GM18505 (cell line): ENCODE data around the gene HS3ST6.

Experiments
- ATAC-seq: cut with Tn5 transposase; IDR thresholded peaks from one replicate; pipeline ENCODE4 v1.9.1; 2021; ENCODE audit not compliant: unreplicated experiment
- POLR2A ChIP-seq: IDR thresholded peaks from 4 replicates; pipeline ENCODE4 v1.6.1; 2011; ENCODE audit warnings: borderline replicate concordance; ENCODE audit not compliant: insufficient read depth, insufficient read length; ENCODE audit errors: extremely low read depth

The HS3ST6 gene

DNA sequence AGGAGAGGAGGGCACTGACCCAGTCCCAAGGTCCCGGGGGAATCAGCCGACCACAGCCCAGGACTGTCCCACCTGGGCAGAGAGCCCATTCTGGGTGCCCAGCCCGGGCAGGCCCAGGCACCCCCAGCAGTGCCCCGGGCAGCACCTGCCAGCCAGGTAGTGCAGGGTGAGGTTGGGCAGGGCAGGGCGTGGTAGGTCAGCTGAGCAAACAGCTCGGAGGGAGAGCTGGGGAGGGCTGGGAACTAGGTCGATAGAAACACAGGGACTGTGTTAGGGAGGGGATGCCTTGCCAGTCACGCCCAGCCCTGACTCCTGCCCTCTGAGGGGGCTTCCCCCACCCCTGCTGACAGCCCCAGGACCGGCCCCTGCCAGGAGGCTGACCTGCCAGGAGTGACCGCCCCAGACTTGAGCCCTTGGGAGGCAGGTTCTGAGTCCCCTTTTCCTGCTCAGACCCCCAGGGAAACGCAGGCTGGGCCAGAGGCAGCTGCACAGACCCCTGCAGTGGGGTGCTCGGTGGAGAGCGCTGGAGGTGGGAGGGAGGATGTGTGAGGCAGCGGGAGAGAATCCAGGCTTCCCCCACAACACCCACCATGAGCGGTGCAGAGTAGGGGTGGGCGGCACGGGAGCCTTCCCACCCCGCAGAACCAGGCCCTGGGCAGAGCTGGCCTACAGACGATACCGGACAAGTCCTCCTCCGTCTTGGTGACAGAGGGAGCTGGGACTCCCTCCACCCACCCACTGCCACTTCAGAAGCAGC is 4.7 kb downstream of the HS3ST6 start:
- ATAC-seq, result no peak

DNA sequence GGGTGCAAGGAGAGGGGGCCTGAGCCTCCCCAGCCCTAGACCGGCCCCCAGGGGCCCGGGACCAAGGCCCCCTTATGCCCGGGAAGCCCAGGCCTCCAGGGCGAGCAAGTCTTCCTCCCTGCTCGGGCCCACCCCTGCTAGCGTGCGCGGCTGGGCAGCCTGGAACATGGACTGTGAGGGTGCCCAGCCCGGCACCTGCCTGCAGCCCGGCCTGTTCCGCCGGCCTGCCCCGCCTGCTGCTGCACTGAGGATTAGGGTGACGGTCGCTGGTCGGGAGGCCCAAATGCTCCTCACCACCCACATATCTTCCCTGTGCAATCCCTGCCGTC is 6.0 kb downstream of the HS3ST6 start:
- ATAC-seq, result no peak
- TF ChIP-seq POLR2A, result no peak

More for the DNA sequence above, 4.7 kb downstream of the HS3ST6 start:
- TF ChIP-seq POLR2A, result no peak

DNA sequence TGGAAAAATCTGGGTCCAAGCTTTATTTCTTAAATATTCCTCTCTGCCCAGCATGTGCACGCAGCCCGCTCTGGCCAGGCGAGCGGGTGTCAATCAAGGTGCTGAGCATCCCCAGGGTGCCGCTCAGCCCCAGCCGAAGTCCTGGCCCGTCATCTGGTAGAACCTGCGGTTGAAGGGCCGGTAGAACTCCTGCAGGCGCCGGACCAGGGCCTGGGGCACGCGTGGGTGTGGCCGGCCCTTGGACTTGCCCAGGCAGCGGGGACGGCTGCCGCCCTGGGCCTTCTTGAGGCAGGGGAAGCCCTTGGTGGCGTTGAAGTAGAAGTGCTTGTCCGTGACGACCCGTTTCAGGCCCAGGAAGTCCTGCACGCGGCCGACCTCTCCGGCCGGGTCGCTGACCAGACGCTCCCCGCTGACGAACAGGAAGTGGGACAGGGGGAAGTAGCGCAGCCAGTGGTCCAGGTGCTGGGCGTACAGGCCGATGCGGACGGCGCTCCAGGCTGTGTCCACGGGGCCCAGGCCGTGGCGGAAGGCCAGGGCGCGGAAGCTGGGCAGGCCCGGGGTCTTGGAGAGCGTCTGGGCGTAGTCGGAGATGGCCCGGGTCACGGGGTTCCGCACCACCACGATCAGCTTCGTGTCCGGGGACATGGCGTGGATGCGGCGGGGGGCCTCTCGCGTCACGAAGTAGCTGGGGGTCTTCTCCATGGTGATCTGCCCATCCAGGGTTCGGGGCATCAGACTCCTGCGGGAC is 6.6 kb downstream of the HS3ST6 start:
- ATAC-seq, result no peak
- TF ChIP-seq POLR2A, result no peak

DNA sequence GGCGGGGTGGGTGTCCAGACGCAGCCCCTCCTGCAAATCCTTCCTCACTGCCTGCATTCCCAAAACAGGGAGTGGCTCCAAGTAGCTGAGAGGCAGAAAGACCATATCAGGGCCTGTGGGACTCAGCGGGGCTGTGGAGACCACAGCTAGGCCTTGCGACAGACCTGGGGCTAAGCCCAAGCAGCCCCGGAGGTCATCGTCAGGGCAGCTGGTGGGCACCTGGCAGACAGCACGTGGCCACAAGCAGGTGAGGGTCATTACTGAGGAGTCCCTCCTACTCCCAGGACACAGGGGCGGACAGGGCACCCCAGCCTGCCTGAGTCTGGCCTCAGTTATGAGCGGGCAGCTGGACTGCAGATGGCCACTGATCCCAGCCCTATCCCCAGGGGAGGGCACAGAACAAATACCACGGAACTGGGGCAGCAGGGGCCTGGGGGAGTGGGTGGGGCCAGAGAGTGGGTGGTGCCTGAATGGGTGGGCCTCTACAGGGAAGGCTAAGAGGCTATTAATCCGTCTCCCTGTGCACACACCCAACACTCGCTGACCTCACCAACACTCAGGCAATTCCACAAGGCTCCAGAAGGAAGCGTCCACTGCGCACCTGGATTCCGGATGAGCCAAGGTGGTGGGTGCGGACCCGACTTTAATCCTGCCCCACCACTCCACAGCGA is 8.5 kb downstream of the HS3ST6 start:
- no peak for TF ChIP-seq POLR2A

DNA sequence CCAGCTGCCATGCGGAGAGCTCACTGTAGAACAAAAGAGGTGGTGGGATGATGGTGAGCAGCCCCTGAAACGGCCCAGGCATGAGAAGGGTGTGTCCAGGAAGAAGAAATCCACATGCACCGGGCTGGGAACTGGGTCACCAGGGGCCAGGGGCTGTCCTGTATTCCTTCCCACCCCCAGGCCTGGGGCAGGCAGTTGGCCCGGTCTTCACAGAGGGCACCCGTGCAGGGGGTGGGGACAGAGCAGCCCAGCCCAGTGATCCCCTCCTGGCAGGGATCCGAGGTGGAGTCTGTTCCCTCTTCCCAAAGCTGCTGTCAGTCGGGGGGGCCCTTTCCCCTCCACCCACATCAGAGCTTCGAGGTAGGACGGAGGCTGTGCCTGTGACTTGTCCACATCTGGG is 9.2 kb downstream of the HS3ST6 start:
- no peak for TF ChIP-seq POLR2A
- ATAC-seq, result no peak

More for the DNA sequence above, 8.5 kb downstream of the HS3ST6 start:
- no peak for ATAC-seq

DNA sequence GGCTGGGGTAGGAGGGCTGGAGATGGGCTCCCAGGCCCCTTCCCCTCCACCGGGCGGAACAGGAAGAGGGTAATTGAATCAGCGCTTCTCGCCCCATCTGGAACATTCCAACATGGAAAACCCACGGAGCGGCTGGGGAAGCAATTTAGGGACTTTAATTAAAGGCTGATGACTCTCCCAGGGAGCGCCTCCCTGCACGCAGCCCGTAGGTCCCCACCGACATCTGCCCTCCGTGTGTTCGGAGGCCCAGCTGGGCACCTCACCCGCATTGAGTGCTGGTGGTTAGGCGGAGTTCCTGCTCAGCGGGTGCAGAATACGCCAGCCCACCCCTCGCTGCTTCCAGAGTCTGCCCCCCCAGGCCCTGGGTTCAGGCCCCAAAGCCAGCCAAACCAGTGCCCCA is 10.0 kb downstream of the HS3ST6 start:
- ATAC-seq, result no peak
- no peak for TF ChIP-seq POLR2A

DNA sequence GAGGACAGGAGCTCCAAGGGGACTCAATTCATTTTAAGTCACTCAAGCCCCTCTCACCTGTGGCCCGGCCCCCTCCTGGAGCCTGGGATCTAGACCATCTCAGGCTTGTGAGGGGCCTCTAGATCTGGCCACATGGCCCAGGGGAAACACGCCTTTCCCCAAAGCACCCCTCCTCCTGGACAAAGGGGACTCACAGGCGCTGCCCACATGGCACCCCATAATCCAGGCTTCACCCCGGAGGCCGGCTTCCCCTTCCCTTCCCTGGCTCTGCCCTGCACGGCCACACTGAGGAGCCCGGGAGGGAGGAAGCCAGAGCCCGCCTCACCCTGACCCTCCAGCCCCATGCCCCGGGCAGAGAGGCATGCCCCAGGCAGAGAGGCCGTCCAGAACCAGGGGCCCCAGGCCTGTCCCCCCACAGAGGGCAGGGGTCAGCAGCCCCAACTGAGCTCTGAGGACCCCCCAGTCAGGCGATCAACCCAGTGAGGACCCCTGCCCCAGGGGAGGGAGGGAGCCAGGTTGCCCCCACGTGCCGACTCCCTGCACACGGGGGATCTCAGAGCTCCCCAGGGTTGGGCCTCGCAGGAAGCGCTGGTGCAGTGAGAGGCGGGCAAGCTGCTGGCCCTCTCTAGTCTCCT is 10.9 kb downstream of the HS3ST6 start:
- no peak for ATAC-seq
- no peak for TF ChIP-seq POLR2A

DNA sequence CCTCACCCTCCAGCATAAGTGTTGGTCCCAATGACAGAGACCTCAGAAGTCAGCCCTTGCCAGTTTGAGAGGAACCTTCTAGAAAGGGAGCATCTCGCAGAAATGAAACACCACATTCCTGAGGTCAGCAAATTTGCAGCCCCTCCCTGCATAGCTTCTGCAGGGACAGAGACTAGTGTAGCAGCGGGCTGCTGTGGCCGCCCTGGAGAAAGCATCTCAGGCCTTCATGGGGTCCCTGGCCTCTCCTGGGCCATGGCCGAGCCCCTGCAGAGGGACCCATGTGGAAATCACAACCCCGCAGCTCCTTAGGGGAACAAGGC is 11.4 kb downstream of the HS3ST6 start:
- no peak for ATAC-seq
- TF ChIP-seq POLR2A, result no peak

DNA sequence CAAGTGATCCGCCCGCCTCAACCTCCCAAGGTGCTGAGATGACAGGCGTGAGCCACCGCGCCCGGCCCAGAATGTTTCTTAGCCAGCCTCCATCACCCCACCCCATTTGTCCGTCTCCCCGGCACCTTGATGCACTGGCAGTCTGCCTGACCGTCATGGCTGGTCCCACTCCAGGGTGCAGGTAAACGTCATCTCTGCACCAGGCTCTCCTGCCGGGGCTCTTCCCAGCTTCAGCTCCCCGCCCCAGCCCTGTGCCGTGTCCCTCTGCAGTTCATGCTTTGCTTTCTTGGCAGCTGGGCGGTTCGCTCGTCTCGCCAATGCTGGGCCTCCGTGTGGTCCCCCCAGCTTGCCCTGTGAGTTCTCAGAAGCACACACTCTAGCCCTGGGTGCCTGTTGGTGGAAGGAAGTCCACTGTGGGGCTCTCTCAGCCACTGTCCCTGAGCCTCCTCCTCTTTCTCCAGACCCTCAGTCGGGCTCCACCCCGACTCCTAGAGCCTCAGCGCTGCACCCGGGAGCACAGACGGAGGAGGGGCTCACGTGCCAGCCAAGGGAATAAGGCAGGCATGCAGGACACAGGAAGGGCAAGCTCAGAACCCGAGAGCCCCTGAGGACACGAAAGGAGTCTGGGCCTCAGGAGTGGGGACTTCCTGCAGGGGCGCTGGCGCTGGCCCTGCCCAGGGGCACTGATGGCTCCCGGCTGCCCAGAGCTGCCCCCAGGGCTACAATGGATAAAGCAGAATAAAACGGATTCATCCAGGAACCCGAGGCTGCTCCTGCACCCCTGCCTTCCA is 12.0 kb downstream of the HS3ST6 start:
- TF ChIP-seq POLR2A, result no peak
- ATAC-seq, result no peak

DNA sequence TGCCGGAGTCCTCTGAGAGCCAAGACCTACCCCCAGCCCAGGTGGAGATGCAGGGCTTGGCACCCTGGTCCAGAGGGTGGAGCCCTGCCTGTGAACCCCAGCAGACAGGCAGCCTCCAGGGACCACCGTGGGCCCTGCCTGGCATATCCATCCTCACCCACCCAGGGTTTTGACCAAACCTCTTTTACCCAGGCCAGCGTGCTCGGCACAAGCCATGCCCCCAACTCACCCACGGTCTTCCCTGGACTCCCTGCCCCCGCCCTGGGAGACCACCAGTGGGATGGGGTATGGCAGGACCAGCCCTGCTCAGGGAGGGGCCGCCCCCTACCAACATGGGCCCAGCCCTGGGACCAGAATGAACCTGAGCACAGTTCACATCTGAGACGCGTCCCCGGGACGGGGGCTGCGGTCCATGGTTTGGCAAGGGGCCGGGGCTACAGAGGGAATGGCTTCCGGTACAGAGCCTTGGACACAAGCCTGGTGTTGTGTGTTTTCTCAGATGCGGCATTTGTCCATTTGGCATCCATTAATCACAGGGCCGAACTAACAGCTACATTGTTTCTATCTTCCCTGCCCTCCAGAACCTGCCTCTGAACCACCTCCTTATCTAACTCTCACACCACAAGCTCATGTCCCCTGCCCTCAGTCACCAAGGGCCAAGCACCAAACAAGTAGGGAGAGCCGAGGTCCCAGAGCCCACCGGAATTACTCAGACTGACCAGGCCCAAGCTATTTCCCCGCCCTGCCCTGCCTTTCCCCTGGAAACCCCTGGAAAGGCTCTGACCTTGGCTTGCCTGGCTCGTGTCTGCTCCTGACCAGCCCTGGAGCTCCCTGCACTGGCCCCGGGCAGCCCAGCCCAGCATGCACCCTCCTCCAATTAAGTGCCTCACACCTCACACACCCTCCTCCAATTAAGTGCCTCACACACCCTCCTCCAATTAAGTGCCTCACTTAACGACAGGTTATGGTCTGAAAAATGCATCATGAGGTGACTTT is 14.1 kb downstream of the HS3ST6 start:
- no peak for TF ChIP-seq POLR2A
- no peak for ATAC-seq

DNA sequence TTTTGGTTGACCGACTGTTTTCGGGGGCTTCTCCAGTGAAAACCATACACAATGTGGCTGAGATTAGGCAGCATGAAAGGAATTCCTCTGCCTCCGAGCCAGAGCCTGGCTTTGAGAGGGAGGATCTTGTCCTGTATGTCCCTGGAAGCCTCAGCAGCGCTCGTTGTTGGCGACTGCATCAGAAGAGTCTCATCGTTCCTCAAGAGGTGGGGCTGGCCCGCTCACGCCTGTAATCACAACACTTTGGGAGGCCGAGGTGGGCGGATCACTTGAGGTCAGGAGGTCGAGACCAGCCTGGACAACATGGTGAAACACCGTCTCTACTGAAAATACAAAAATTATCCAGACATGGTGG is 15.0 kb downstream of the HS3ST6 start:
- ATAC-seq, result no peak
- TF ChIP-seq POLR2A, result no peak
